ENCODE measurements around the gene OR10H3.

DNA sequence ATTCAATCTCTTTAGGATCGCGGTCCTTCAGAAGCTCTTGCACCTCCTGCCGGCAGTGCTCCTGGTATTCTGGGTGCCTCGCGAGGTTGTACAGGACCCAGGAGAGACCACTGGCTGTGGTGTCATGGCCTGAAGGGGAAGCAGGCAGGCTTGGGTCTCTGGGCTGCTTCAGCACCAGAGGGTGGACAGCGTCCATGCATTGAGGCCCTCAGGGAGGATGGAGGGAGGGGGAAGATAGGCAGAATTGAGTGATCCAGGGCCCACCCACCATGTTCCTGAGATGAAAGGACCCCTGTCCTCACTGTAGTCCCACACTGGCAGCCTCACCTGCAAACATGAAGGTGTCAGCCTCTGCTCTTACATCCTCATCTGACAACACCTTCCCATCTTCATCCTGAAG lies 31.8 kb downstream of the OR10H3 start:
- TF ChIP-seq EZH2 (IDR thresholded peaks at IDR 0.05; ENCODE audit: insufficient read depth, poor library complexity, severe bottlenecking) (no peak), EZH2phosphoT487 (IDR thresholded peaks at IDR 0.05; ENCODE audit: insufficient read depth, low read depth) (no peak)
